GM18951 (cell line): Measurements from ENCODE around the gene UNC5B.
"Not testable (repeated sequence)": the region's sequence is repeated elsewhere in the genome, so short reads cannot be mapped to it uniquely, and the experiment has no call there.

ENCODE experiments used
- POLR2A ChIP-seq: IDR thresholded peaks from 4 replicates; pipeline ENCODE4 v1.6.1; 2011; ENCODE audit warnings: mild to moderate bottlenecking; ENCODE audit not compliant: insufficient read length, insufficient read depth; ENCODE audit errors: extremely low read depth
- in situ Hi-C: fragments of 300-500 bp; cut with MboI; formaldehyde crosslinking; loops from one replicate; pipeline ENCODE4 v1.12.0; 2022; ENCODE audit warnings: low sequenced_read_pairs, mixed read lengths, inconsistent platforms; ENCODE audit not compliant: unreplicated experiment

The UNC5B gene

GRCh38 chr10:71269301-71270288, 57.2 kb downstream of the UNC5B start:
- in situ Hi-C loops, result no loop called here

GRCh38 chr10:71270301-71271220, 58.2 kb downstream of the UNC5B start:
- in situ Hi-C loops, result no loop called here
- TF ChIP-seq POLR2A, result no peak

More at GRCh38 chr10:71269301-71270288, 57.2 kb downstream of the UNC5B start:
- no peak for TF ChIP-seq POLR2A

- in situ Hi-C loops, result no loop called here
- no peak for TF ChIP-seq POLR2A
These were observed 59.3 kb downstream of the UNC5B start for GRCh38 chr10:71271662-71272055.

- in situ Hi-C loops, result no loop called here
- TF ChIP-seq POLR2A, result no peak
These were observed 59.8 kb downstream of the UNC5B start for GRCh38 chr10:71272056-71272771.

GRCh38 chr10:71272974-71273373, 60.6 kb downstream of the UNC5B start:
- in situ Hi-C loops, result not testable (repeated sequence)

DNA sequence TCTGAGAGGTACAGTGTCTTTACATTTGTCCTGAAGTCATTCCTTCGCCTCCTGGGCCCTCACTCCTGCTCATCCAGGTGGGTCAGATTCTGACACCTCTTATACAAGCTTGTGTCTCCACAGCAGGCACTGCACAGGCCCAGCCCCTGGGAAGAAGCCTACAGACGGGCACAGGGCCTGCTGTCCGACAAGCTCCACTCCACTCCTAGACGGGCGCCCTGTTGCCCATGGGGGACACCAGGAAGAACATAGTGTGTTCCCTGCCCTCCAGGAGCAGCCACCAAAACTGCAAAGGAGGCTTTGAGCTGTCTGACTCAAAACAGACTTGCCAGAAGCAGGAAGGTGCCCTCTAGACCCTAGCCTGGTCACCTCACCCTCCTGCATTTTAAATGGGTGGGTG, 61.1 kb downstream of the UNC5B start:
- in situ Hi-C loops, result no loop called here
- TF ChIP-seq POLR2A, result no peak

DNA sequence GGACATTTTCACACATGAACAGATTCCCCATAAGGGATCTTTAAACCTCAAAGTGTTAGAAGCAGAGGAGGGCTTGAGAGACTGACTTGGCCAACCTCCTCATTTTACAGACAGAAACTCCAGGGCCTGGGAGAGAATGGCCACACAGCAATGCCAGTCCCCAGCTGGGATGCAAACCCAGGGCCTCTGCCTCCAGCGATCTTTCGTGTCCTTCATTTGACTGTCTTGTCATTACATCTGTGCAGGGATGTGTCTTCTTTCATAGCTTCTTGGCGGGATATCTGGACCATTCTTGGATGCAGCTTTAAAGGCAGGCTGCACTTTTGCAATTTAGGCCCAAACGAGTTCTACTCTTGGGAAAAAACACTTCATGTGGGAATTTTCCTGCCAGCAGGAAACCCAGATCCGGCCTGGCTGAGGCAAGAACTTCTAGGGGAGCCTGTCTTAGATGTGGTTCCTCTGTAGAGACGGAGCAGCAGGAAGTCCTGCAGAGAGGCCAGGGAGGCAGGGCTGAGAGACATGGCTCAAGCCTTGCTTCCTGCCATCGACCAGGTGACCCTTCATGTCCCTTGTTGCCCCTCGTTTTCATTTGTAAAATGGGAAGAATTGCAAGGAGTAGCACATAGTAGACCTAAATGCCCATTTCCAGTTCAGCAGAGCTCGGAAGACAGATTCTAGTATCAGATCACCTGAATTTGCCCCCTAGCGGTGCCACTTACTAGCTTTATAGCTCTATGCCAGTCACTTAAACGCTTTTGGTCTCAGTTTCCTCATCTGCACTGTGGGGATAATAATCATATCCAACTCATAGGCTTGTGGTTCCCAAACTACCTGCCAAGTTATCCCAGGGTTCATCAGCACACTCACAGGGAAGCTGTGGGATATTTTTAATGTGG, 62.8 kb downstream of the UNC5B start:
- no peak for TF ChIP-seq POLR2A
- in situ Hi-C loops, result no loop called here

GRCh38 chr10:71276873-71277272, 64.5 kb downstream of the UNC5B start:
- TF ChIP-seq POLR2A, result no peak
- in situ Hi-C loops, result no loop called here

- in situ Hi-C loops, result no loop called here
- TF ChIP-seq POLR2A, result no peak
These were observed 65.7 kb downstream of the UNC5B start for GRCh38 chr10:71277914-71278665.

DNA sequence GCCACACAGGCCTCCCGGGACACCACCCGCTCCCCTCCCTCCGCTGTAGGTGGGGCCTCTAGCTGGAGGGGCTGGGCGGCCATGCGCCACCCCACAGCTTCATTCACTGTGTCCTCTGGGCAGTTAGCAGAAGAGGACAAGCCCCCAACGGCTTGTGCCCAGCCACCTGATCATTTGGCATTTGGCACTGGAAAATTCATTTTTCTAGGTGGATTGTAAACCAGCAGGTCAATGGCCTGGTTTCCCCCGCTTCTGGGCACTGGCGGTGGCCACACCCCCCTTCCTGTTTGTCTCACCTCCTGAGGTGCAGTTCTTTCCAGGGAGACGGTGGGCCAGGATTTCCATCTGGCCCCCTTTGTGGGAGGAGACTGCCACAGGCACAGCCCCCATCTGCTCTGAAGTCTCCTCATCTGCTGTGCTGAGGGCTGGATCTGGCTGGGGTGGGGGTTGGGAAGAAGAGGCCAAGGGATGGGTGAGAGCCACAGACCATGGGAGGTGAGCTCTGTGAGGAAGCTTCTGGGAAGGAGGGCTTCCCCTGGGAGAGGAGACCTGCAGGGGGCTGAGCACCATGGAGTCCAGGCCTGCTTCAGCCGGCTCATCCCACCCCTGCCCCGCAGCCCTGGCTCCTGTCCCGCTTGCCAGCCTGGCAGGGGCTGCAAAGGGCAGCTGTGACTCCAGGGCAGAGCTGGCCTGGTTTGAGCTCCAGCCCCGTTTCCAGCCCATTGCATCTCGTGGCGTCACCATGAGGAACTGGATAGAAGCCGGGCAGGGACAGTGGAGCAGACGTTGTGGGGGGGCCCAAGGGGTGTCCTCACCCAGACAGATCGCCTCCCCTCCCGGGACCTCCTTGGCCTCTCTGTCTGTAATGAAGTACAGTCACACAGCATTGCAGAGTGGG, 66.6 kb downstream of the UNC5B start:
- TF ChIP-seq POLR2A, result no peak
- in situ Hi-C loops, result no loop called here
